ENCODE results near the gene LAMP1.

Gene LAMP1

DNA sequence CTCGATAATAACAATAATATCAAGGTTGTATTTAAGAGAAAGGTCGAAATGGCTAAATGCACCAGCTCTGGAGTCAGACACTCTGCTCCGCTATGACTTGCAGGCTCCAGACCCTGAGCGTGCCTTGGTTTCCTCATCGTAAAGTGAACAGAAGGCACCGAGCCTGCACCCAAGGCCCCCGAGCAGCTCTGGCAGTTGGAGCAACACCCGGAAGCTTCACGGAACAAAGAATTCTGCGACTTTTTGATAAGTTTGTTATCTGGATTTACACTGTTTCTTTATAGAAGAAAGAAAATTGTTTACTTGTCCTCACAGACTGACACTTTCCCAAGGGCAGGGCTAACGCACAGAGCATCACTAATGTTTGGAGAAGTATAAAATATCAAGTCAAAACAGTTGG is 62.5 kb downstream of the LAMP1 start:
- TF ChIP-seq, protein P1, sequence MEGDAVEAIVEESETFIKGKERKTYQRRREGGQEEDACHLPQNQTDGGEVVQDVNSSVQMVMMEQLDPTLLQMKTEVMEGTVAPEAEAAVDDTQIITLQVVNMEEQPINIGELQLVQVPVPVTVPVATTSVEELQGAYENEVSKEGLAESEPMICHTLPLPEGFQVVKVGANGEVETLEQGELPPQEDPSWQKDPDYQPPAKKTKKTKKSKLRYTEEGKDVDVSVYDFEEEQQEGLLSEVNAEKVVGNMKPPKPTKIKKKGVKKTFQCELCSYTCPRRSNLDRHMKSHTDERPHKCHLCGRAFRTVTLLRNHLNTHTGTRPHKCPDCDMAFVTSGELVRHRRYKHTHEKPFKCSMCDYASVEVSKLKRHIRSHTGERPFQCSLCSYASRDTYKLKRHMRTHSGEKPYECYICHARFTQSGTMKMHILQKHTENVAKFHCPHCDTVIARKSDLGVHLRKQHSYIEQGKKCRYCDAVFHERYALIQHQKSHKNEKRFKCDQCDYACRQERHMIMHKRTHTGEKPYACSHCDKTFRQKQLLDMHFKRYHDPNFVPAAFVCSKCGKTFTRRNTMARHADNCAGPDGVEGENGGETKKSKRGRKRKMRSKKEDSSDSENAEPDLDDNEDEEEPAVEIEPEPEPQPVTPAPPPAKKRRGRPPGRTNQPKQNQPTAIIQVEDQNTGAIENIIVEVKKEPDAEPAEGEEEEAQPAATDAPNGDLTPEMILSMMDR (IDR thresholded peaks at IDR 0.05; ENCODE audit: extremely low read depth, missing control alignments), result no peak
- DNase-seq (ENCODE audit: low spot score), result no peak

DNA sequence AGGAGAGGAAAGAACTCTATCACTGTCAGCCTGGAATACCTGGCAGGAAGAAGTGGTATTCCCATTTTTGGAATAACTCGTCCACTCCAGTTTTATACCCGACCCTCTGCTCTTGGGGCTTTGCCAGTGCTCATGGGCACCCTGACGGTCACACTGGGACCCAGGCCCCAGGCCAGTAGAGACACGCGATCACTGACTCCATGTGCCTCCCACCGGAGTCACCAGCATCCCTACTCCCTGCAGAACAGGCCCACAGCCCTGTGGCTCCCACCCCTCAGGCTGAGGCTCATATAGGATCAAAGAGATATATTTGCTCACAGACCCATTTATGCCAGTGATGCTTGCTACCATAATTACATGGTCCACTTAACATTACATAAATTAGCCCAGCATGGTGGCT is 63.4 kb downstream of the LAMP1 start:
- TF ChIP-seq, protein P1 (IDR thresholded peaks at IDR 0.05; ENCODE audit: extremely low read depth, missing control alignments), result no peak
- DNase-seq (ENCODE audit: low spot score), result no peak

DNA sequence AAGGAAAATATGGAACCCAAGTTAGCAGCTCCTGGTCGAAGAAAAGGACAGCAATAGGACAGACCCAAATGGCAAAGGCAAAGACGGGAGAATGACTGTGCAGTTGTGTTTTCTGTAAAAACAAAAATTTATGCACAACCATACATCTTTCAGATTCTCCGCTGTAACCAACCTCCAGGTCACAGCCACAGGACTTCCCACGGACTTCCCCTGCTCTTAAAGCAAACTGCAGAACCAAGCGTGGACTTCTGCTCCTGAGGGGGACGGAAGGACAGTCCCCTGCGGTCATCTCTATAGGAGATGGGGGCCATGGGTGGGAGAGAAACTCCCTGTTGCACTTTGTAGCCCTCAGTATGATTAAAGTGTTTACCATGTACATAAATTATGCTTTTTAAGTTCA is 64.4 kb downstream of the LAMP1 start:
- peak; percentile 74 for DNase-seq (ENCODE audit: low spot score)
- TF ChIP-seq, protein P1 (IDR thresholded peaks at IDR 0.05; ENCODE audit: extremely low read depth, missing control alignments), result no peak

DNA sequence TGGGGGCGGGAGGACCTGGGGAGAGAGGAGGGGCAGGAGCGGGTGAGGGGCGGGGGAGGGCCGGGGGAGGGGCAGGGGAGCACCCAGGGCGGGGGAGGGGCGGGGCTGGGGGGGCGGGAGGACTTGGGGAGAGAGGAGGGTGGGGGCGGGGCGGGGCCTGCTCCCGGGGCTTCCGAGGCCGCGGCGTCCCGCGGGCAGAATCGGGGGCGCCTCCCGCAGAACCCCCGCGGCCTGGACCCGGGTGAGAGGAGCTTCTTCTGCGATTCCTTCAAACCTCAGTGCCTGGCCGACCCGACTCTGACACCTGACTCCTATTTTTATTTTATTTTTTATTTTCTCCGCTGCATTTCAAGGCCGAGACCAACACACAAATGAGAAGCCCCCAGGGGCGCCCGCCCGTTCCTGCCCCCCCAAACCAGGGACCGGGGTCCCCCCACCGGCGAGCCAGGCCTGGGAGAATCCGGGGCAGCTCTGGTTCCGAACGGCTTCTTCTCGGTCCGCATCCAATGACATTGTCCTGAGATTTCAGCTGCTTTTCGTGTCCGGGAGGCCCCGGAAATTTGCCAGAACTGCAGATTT is 67.4 kb downstream of the LAMP1 start:
- TF ChIP-seq, protein P1 (IDR thresholded peaks at IDR 0.05; ENCODE audit: extremely low read depth, missing control alignments), result no peak
- no peak for DNase-seq (ENCODE audit: low spot score)

DNA sequence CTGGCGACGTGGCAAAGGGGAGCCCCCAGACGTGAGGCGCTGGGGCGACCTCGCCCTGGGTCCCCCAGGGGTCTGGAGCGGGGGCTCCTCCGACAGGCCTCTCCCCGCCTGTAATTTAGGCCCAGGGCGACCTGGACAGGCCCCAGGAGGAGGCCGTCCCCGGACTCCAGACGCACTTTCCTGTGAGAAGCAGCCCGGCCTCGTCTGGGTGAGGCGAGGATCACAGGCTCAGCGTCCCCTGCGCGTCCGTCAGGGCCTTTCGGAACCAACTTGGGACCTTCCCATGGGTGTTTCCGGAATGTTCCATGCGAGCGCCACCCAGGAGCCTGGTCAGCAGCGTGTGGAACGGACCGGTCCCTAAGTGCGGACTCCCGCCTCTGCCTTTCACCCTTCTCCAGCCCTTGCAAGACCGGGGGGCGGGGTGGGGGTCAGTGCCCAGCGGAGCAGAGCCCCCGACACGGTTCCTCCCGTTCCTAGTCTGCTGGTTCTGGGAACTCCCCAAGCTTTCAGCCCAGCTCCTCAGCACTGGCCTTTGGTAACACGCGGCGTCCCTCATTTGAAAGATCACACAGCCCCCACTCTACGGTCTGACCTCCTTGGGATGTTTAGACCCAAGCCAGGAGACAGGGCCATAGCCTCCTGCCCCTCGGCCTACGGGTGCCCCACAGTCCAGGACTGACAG is 68.0 kb downstream of the LAMP1 start:
- no peak for DNase-seq (ENCODE audit: low spot score)
- TF ChIP-seq, protein P1 (IDR thresholded peaks at IDR 0.05; ENCODE audit: extremely low read depth, missing control alignments), result no peak

DNA sequence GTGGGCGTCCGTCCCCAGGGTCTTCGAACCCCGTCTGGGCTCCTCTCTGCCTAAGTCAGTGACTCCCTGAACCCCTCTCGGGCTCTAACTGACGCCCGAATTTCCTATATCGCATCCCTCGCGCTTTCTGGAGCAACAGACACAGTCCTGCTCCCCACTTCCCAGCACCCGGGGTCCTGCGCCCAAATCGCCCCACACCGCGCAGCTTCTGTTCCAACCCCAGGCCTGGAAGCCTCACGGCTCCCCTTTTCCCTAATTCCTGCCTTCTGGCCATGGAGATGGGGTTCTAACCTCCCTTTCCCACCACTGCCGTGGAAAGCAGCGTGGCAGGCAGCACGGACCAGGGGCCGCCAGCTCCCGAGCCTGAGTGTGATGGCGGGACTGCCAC is 68.5 kb downstream of the LAMP1 start:
- TF ChIP-seq, protein P1 (IDR thresholded peaks at IDR 0.05; ENCODE audit: extremely low read depth, missing control alignments), result no peak
- DNase-seq (ENCODE audit: low spot score), result no peak

DNA sequence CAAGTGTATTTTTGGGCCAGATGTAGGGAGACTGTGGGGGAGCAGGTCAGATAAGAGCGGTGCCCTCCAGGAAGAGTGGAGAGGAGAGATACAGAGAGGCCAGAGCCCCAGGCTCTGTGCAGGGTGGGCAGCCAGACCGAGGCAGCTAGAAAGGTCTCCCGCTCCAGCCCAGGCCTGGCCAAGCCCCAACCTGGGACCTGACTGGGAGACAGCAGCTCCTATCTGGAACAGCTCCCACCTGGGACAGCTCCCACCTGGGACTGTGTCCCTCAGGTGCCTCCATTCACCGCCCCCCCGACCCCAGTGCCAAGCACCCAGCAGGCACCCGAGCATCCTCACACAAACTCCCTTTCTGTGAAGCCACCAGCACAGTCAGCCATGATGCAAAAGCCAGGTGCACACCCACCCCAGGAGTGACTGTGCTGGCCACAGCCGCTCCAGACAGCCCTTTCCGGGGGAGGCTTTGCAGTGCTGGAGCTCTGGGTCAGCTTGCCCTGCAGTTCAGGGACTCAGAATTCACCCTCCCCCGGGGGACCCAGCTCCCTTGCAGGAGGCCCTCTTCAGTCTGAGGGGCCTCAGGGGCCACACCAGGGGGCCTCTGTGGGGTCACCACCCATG is 69.0 kb downstream of the LAMP1 start:
- TF ChIP-seq, protein P1 (IDR thresholded peaks at IDR 0.05; ENCODE audit: extremely low read depth, missing control alignments), result no peak
- DNase-seq (ENCODE audit: low spot score), result no peak
